HepG2 (cell line): Measurements from ENCODE around the gene CGB5. TPM values are rescaled to one million over a fixed set of nuclear protein-coding genes. Genes with fewer than 3 reads are reported as not detected.

Source experiments
- DNMT3B ChIP-seq: conservative IDR thresholded peaks from 2 replicates; pipeline ENCODE4 v1.6.1; 2016; ENCODE audit warnings: missing biosample characterization, control low read depth
- E2F2 ChIP-seq: sonication (generic); formaldehyde crosslinking; IDR thresholded peaks from 2 replicates; pipeline ENCODE4 v1.4.0; 2020; ENCODE audit warnings: missing genetic modification reagents, borderline replicate concordance
- FOXA1 ChIP-seq, 2 experiments: fragments of 450-650 bp in 1 of 2; sonication (generic) in 1 of 2; formaldehyde crosslinking in 1 of 2; IDR thresholded peaks; 2 replicates each; pipeline versions ENCODE4 v1.4.0 to v1.6.1; 2016 to 2020; ENCODE audit warnings: missing genetic modification reagents in 1 of 2
- HOXA7 ChIP-seq: sonication (generic); formaldehyde crosslinking; IDR thresholded peaks from 2 replicates; pipeline ENCODE4 v1.8.1; 2022; ENCODE audit warnings: mild to moderate bottlenecking, missing genetic modification reagents, moderate library complexity
- ISX ChIP-seq: sonication (generic); formaldehyde crosslinking; conservative IDR thresholded peaks from 2 replicates; pipeline ENCODE4 v1.5.0; 2020; ENCODE audit warnings: missing genetic modification reagents
- JUND ChIP-seq: sonication (generic); formaldehyde crosslinking; IDR thresholded peaks from 2 replicates; pipeline ENCODE4 v1.8.0; 2022; ENCODE audit warnings: mild to moderate bottlenecking, missing genetic modification reagents
- KDM1A ChIP-seq: IDR thresholded peaks from 2 replicates; pipeline ENCODE4 v1.6.1; 2016; ENCODE audit warnings: missing compliant biosample characterization
- NBN ChIP-seq: fragments of 450-650 bp; conservative IDR thresholded peaks from 2 replicates; pipeline ENCODE4 v1.6.1; 2017
- RBAK ChIP-seq: sonication (generic); formaldehyde crosslinking; IDR thresholded peaks from 2 replicates; pipeline ENCODE4 v1.5.1; 2020; ENCODE audit warnings: mild to moderate bottlenecking, missing genetic modification reagents
- RFXAP ChIP-seq: sonication (generic); formaldehyde crosslinking; IDR thresholded peaks from 2 replicates; pipeline ENCODE4 v1.4.0; 2020; ENCODE audit warnings: missing genetic modification reagents, borderline replicate concordance
- RORA ChIP-seq: sonication (generic); formaldehyde crosslinking; IDR thresholded peaks from 2 replicates; pipeline ENCODE4 v1.5.0; 2020; ENCODE audit warnings: mild to moderate bottlenecking, missing genetic modification reagents, moderate library complexity
- SRSF1 ChIP-seq: fragments of 200-400 bp; formaldehyde crosslinking; optimal IDR thresholded peaks from 2 replicates; pipeline ENCODE3; 2017; ENCODE audit warnings: mild to moderate bottlenecking, low read depth, low read length, moderate library complexity
- USF2 ChIP-seq, 2 experiments: sonication (generic) in 1 of 2; formaldehyde crosslinking in 1 of 2; IDR thresholded peaks; 2 replicates each; pipeline versions ENCODE4 v1.5.1 to v1.6.1; 2011 to 2020; ENCODE audit warnings: borderline replicate concordance in 1 of 2, low read depth in 1 of 2, low read length in 1 of 2, mild to moderate bottlenecking in 1 of 2, missing genetic modification reagents in 1 of 2, moderate library complexity in 1 of 2
- ZFP41 ChIP-seq: sonication (generic); formaldehyde crosslinking; IDR thresholded peaks from 2 replicates; pipeline ENCODE4 v1.4.0; 2020; ENCODE audit warnings: mild to moderate bottlenecking, missing genetic modification reagents, borderline replicate concordance
- ZNF124 ChIP-seq: sonication (generic); formaldehyde crosslinking; IDR thresholded peaks from 2 replicates; pipeline ENCODE4 v1.4.0; 2020; ENCODE audit warnings: missing genetic modification reagents
- ZNF138 ChIP-seq: sonication (generic); formaldehyde crosslinking; IDR thresholded peaks from 2 replicates; pipeline ENCODE4 v1.5.0; 2020; ENCODE audit warnings: mild to moderate bottlenecking, low read depth, missing genetic modification reagents
- ZNF326 ChIP-seq: sonication (generic); formaldehyde crosslinking; IDR thresholded peaks from 2 replicates; pipeline ENCODE4 v1.4.0; 2020; ENCODE audit warnings: missing genetic modification reagents, borderline replicate concordance
- ZNF615 ChIP-seq: sonication (generic); formaldehyde crosslinking; IDR thresholded peaks from 2 replicates; pipeline ENCODE4 v1.5.0; 2020; ENCODE audit warnings: mild to moderate bottlenecking, missing genetic modification reagents, borderline replicate concordance
- ZNF629 ChIP-seq: sonication (generic); formaldehyde crosslinking; conservative IDR thresholded peaks from 2 replicates; pipeline ENCODE4 v1.5.0; 2020; ENCODE audit warnings: missing genetic modification reagents
- ZNF761 ChIP-seq: sonication (generic); formaldehyde crosslinking; conservative IDR thresholded peaks from 2 replicates; pipeline ENCODE4 v1.4.0; 2020; ENCODE audit warnings: mild to moderate bottlenecking, missing genetic modification reagents
- ZNF773 ChIP-seq: sonication (generic); formaldehyde crosslinking; IDR thresholded peaks from 2 replicates; pipeline ENCODE4 v1.4.0; 2020; ENCODE audit warnings: missing genetic modification reagents, borderline replicate concordance
- ZNF784 ChIP-seq: sonication (generic); formaldehyde crosslinking; IDR thresholded peaks from 2 replicates; pipeline ENCODE4 v1.5.1; 2020; ENCODE audit warnings: missing genetic modification reagents, mild to moderate bottlenecking, borderline replicate concordance
- polyA plus RNA-seq, 8 experiments: library from polyadenylated mRNA; depleted of rRNA in 3 of 8; stranded (reverse) in 7 of 8; unstranded in 1 of 8; fragments of >200 nt; fragmentation: Illumina TruSeq in 4 of 8; extraction: Trizol in 4 of 8; gene quantifications; 2 replicates each; pipeline versions ENCODE4 v1.2.1 to v1.2.3, GENCODE V29; 2011 to 2016; ENCODE audit warnings: low read depth in 4 of 8, missing spikeins in 1 of 8, mixed read lengths in 1 of 8; ENCODE audit not compliant: insufficient read depth in 1 of 8
- total RNA-seq, 5 experiments: library from RNA; depleted of rRNA; stranded (reverse); fragments of >200 nt; fragmentation: Illumina TruSeq; extraction: Trizol; gene quantifications; 2 replicates each; pipeline ENCODE4 v1.2.3, GENCODE V29; 2016; ENCODE audit warnings: low read depth in 1 of 5

CGB5 gene
- total and polyA plus RNA-seq, 2 of the 13 experiments (the other 11 are each of a cell fraction or from before 2014, with no cell fraction given): not detected

DNA sequence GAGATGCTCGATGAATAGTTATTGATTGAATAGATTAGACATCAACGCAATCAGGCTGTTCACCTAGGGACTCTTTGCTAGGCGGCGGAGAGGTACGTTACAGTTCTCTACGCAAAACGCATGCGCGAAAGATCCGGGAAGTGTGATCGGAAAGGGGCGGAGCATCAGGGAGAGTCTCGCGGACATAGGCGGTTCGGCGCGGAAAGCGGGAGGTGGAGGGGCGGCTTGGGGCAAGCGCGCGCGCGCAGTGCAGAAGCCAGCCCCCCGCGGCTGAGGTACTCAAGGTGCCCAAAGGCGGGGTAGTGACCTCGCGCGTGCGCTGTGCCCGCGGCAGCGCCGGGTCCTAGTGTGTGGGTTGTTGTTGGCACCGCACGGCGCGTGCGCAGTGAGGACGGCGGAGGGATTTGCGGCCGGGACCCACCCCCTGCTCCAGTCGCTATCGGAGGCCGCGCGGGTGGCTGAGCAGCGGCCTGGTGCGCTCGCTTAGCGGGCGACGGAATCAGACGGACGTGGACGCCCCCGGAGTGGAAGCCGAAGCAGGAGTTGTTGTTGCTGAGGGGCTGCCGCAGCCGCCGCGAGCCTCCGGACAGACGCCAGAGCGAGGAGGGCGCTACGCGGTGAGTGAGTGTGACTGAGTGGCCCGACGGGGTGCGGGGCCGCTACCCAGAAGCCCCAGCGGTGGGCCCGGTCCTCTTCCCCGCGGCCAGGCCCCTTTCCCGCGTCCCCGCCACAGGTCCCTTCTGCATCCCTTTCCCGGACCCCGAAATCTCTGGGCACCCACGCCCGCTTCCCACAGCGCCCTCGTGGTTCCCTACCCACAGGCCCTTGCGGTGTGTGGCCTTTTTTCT, 41.6 kb downstream of the CGB5 start, which contains the start of gene SNRNP70 (continued):
- TF ChIP-seq RORA (CRISPR knock-in tag) (no peak), SRSF1 (peak; percentile 81), ZNF761 (0 out of 2 replicates have a peak, but pooled peaks have one; percentile 28), FOXA1 (IDR thresholded peaks at IDR 0.05) (no peak), FOXA1 (CRISPR knock-in tag; IDR thresholded peaks at IDR 0.05) (no peak; the same call in none of the 2 replicates), RBAK (CRISPR knock-in tag) (no peak), USF2 (IDR thresholded peaks at IDR 0.05; ENCODE audit: low read depth, low read length) (no peak), USF2 (CRISPR knock-in tag; IDR thresholded peaks at IDR 0.05; ENCODE audit: borderline replicate concordance) (peak; percentile 35; the same call in 1 of the 2 replicates), ZNF773 (CRISPR knock-in tag) (peak; percentile 88; the same call in 1 of the 2 replicates), KDM1A (CRISPR knock-in tag) (no peak), ZNF124 (CRISPR knock-in tag) (0 out of 2 replicates have a peak, but pooled peaks have one; percentile 75), ZNF629 (CRISPR knock-in tag) (no peak), ZNF615 (CRISPR knock-in tag) (peak; percentile 86; the same call in 1 of the 2 replicates), JUND (CRISPR knock-in tag) (0 out of 2 replicates have a peak, but pooled peaks have one; percentile 60), ZFP41 (no peak), DNMT3B (CRISPR knock-in tag) (0 out of 2 replicates have a peak, but pooled peaks have one; percentile 33), RFXAP (peak; percentile 55), NBN (no peak), ZNF138 (CRISPR knock-in tag) (no peak), ISX (CRISPR knock-in tag) (no peak; the same call in 1 of the 2 replicates), ZNF784 (peak; percentile 22; the same call in 1 of the 2 replicates), HOXA7 (CRISPR knock-in tag) (no peak), E2F2 (CRISPR knock-in tag) (no peak), ZNF326 (CRISPR knock-in tag) (no peak)
